ENCODE results near the gene C8A. TPM values are rescaled to one million over a fixed set of nuclear protein-coding genes. Genes with fewer than 3 reads are reported as not detected.

The C8A gene
- total RNA-seq (2022; extraction: Qiagen RNA extraction; ENCODE audit: low read depth) = not detected in 5 replicates

GRCh38 chr1:56854521-56855099 is at the start of gene C8A:
Gene C8A, plus strand, starts transcription at chr1:56854797. Its CDS starts 105 bp downstream, at chr1:56854902.

GRCh38 chr1:56819387-56819899 is 35.2 kb upstream of the C8A start, which contains the start of gene FYB2:
Gene FYB2, minus strand, starts transcription at chr1:56819404. Its CDS starts 114 bp downstream, at chr1:56819290.

GRCh38 chr1:56965916-56966697 is 111.5 kb downstream of the C8A start, which contains the start of gene C8B:
Gene C8B, minus strand, starts transcription at chr1:56966015. Its CDS starts 67 bp downstream, at chr1:56965948.

Other genes with a start within 250 kb of the C8A start
- 1.5 to 2.5 TPM (median 2.0 TPM) in 5 replicates for gene PRKAA2, start 209.5 kb upstream of the C8A start, total RNA-seq (2022; extraction: Qiagen RNA extraction; ENCODE audit: low read depth)
- not detected in 5 replicates for gene FYB2, start 35.4 kb upstream of the C8A start, total RNA-seq (2022; extraction: Qiagen RNA extraction; ENCODE audit: low read depth)
- gene C8B, start 111.2 kb downstream of the C8A start, total RNA-seq (2022; extraction: Qiagen RNA extraction; ENCODE audit: low read depth) = not detected in 5 replicates